Fibroblast of lung (primary cell): Measurements from ENCODE around the gene IDUA. TPM values are rescaled to one million over a fixed set of nuclear protein-coding genes. Genes with fewer than 3 reads are reported as not detected.

ENCODE experiments used
- DNase-seq, 2 donors: peaks; one replicate each; pipeline versions ENCODE4 v3.0.0 to v3.0.0-alpha.2; 2010; ENCODE audit warnings: low read depth in 2 of 2
- H2AFZ ChIP-seq: 2 replicates; pipeline ENCODE4 v1.5.1; 2012; ENCODE audit warnings: low read length, control low read depth, inconsistent platforms
- H3K27ac ChIP-seq: 2 replicates; pipeline ENCODE4 v1.5.1; 2011; ENCODE audit warnings: low read length, control low read depth; ENCODE audit not compliant: insufficient read depth
- H3K27me3 ChIP-seq: 2 replicates; pipeline ENCODE4 v1.5.1; 2011; ENCODE audit warnings: mild to moderate bottlenecking, low read length; ENCODE audit not compliant: control insufficient read depth, insufficient read depth
- H3K36me3 ChIP-seq: 2 replicates; pipeline ENCODE4 v1.5.1; 2011; ENCODE audit warnings: low read length; ENCODE audit not compliant: control insufficient read depth, insufficient read depth
- H3K4me1 ChIP-seq: 2 replicates; pipeline ENCODE4 v1.5.1; 2011; ENCODE audit warnings: low read length; ENCODE audit not compliant: control insufficient read depth, insufficient read depth; ENCODE audit errors: extremely low read depth
- H3K4me2 ChIP-seq: 2 replicates; pipeline ENCODE4 v1.5.1; 2011; ENCODE audit warnings: low read length, control low read depth; ENCODE audit not compliant: insufficient read depth; ENCODE audit errors: extremely low read depth
- H3K4me3 ChIP-seq, 4 experiments: fragments of 200-600 bp in 1 of 4; sonication (generic) in 1 of 4; replicated peaks in 1 of 4; 2 replicates each; pipeline ENCODE4 v1.5.1; 2011 to 2016; ENCODE audit warnings: low read length in 4 of 4, low read depth in 3 of 4, mild to moderate bottlenecking in 3 of 4, control low read depth in 2 of 4, inconsistent platforms in 1 of 4, mixed read lengths in 1 of 4; ENCODE audit not compliant: insufficient read depth in 1 of 4; ENCODE audit errors: control extremely low read depth in 1 of 4
- H3K79me2 ChIP-seq: 2 replicates; pipeline ENCODE4 v1.5.1; 2012; ENCODE audit warnings: mild to moderate bottlenecking, low read length, inconsistent platforms; ENCODE audit not compliant: control insufficient read depth, insufficient read depth
- H3K9ac ChIP-seq: 2 replicates; pipeline ENCODE4 v1.5.1; 2011; ENCODE audit warnings: mild to moderate bottlenecking, low read length, control low read depth; ENCODE audit not compliant: insufficient read depth
- H3K9me3 ChIP-seq: 2 replicates; pipeline ENCODE4 v1.5.1; 2012; ENCODE audit warnings: low read depth, low read length; ENCODE audit not compliant: control insufficient read depth, insufficient read depth
- H4K20me1 ChIP-seq: 2 replicates; pipeline ENCODE4 v1.5.1; 2011; ENCODE audit warnings: low read length; ENCODE audit not compliant: control insufficient read depth, insufficient read depth; ENCODE audit errors: extremely low read depth
- EZH2 ChIP-seq: IDR thresholded peaks from 2 replicates; pipeline ENCODE4 v1.5.1; 2012; ENCODE audit warnings: low read length, control low read depth, mild to moderate bottlenecking; ENCODE audit errors: missing control alignments
- polyA plus RNA-seq, 2 donors: library from polyadenylated mRNA; depleted of rRNA in 1 of 2; stranded (reverse) in 1 of 2; unstranded in 1 of 2; fragments of >200 nt; gene quantifications; 2 replicates each; pipeline ENCODE4 v1.2.1, GENCODE V29; 2011 to 2012; ENCODE audit warnings: missing spikeins in 1 of 2
- total RNA-seq: library from RNA; depleted of rRNA; stranded (reverse); fragments of >200 nt; gene quantifications from 2 replicates; pipeline ENCODE4 v1.2.1, GENCODE V29; 2014
- TF ChIP-seq, protein P1 (sequence below), 2 donors: IDR thresholded peaks in 1 of 2; conservative IDR thresholded peaks in 1 of 2; 1 replicate in 1 of 2; 2 replicates in 1 of 2; pipeline ENCODE4 v1.5.1; 2011 to 2012; ENCODE audit warnings: low read length in 2 of 2, control low read depth in 1 of 2, inconsistent platforms in 1 of 2, low read depth in 1 of 2, mild to moderate bottlenecking in 1 of 2

The IDUA gene
- total and polyA plus RNA-seq, 2 donors (not counting 1 experiment from before 2014, with no cell fraction given): 3.1 to 11.1 TPM

DNA sequence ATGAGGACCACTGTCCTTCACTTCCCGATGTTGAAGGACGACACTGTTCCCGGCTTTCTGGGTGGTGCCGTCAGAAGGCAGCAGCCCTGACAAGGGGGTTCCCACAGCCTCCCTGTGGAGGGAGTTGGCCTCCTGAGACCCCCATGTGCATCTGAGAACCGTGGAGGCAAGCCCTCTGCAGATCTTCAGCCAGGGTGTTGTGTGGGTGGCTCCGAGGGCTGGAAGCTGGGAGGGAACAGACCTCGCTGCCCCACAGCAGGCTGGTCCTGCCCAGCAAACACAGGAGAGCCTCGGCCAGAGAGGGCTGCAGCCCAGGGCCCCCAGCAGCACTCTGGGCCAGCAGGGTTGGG lies 29.6 kb upstream of the IDUA start:
- Histone ChIP-seq H3K4me2 (no peak overlapping the region), H3K27me3 (no peaks in the 10 kb centered on the region), H4K20me1 (no peaks in the 10 kb centered on the region), H3K79me2 (no peaks in the 10 kb centered on the region), H3K4me3 (no peak overlapping the region), H3K4me1 (no peaks in the 10 kb centered on the region), H3K9ac (no peak overlapping the region), H2AFZ (no peak overlapping the region), H3K36me3 (peaks cover 12% of the 10 kb centered on the region), H3K27ac (no peak overlapping the region), H3K9me3 (no peaks in the 10 kb centered on the region)
- TF ChIP-seq, protein P1, sequence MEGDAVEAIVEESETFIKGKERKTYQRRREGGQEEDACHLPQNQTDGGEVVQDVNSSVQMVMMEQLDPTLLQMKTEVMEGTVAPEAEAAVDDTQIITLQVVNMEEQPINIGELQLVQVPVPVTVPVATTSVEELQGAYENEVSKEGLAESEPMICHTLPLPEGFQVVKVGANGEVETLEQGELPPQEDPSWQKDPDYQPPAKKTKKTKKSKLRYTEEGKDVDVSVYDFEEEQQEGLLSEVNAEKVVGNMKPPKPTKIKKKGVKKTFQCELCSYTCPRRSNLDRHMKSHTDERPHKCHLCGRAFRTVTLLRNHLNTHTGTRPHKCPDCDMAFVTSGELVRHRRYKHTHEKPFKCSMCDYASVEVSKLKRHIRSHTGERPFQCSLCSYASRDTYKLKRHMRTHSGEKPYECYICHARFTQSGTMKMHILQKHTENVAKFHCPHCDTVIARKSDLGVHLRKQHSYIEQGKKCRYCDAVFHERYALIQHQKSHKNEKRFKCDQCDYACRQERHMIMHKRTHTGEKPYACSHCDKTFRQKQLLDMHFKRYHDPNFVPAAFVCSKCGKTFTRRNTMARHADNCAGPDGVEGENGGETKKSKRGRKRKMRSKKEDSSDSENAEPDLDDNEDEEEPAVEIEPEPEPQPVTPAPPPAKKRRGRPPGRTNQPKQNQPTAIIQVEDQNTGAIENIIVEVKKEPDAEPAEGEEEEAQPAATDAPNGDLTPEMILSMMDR (conservative IDR thresholded peaks at IDR 0.05 in 1 of 2, IDR thresholded peaks at IDR 0.05 in 1 of 2; ENCODE audit: low read depth in 1 of 2, low read length in 2 of 2): no peak
- no peak for TF ChIP-seq EZH2
- DNase-seq: no peak

GRCh38 chr4:957581-958313 lies 29.1 kb upstream of the IDUA start:
- Histone ChIP-seq H4K20me1 (no peaks in the 10 kb centered on the region), H3K9me3 (no peaks in the 10 kb centered on the region), H3K4me2 (no peak overlapping the region), H3K36me3 (peaks cover 12% of the 10 kb centered on the region), H3K4me1 (no peaks in the 10 kb centered on the region), H3K79me2 (no peaks in the 10 kb centered on the region), H2AFZ (no peak overlapping the region), H3K27ac (no peak overlapping the region), H3K4me3 (no peak overlapping the region), H3K9ac (no peak overlapping the region), H3K27me3 (no peaks in the 10 kb centered on the region)
- TF ChIP-seq EZH2: no peak
- TF ChIP-seq, protein P1 (conservative IDR thresholded peaks at IDR 0.05 in 1 of 2, IDR thresholded peaks at IDR 0.05 in 1 of 2; ENCODE audit: low read depth in 1 of 2, low read length in 2 of 2): no peak
- DNase-seq: no peak

GRCh38 chr4:958314-958665 lies 28.6 kb upstream of the IDUA start:
- TF ChIP-seq, protein P1 (conservative IDR thresholded peaks at IDR 0.05 in 1 of 2, IDR thresholded peaks at IDR 0.05 in 1 of 2; ENCODE audit: low read depth in 1 of 2, low read length in 2 of 2): no peak
- no peak for TF ChIP-seq EZH2
- no peak overlapping the region for H3K27ac ChIP-seq
- H3K79me2 ChIP-seq: no peaks in the 10 kb centered on the region
- no peaks in the 10 kb centered on the region for H3K9me3 ChIP-seq
- H3K4me2 ChIP-seq: no peak overlapping the region
- no peaks in the 10 kb centered on the region for H3K4me1 ChIP-seq
- H2AFZ ChIP-seq: no peak overlapping the region
- no peaks in the 10 kb centered on the region for H4K20me1 ChIP-seq
- H3K27me3 ChIP-seq: no peaks in the 10 kb centered on the region
- no peak overlapping the region for H3K4me3 ChIP-seq
- no peak overlapping the region for H3K9ac ChIP-seq
- DNase-seq: no peak
- peaks cover 12% of the 10 kb centered on the region for H3K36me3 ChIP-seq
